Upper lobe of right lung (tissue), 1 donor: Measurements from ENCODE around the gene LRRIQ4. TPM values are rescaled to one million over a fixed set of nuclear protein-coding genes. Genes with fewer than 3 reads are reported as not detected.

Experiments
- ATAC-seq: fragments of 200-7000 bp; cut with Tn5 transposase; one replicate; pipeline ENCODE4 v1.9.1; 2020; ENCODE audit warnings: mild to moderate bottlenecking, moderate library complexity
- DNase-seq: peaks from one replicate; pipeline ENCODE4 v3.0.0-alpha.2; 2020
- H3K27ac ChIP-seq: fragments of 200-600 bp; one replicate; pipeline ENCODE4 v1.8.0; 2022
- H3K27me3 ChIP-seq: fragments of 200-600 bp; one replicate; pipeline ENCODE4 v1.8.0; 2022; ENCODE audit warnings: mild to moderate bottlenecking
- H3K36me3 ChIP-seq: fragments of 200-600 bp; one replicate; pipeline ENCODE4 v1.8.0; 2022
- H3K4me1 ChIP-seq: fragments of 200-600 bp; one replicate; pipeline ENCODE4 v1.8.0; 2022
- H3K4me3 ChIP-seq: fragments of 200-600 bp; one replicate; pipeline ENCODE4 v1.8.0; 2022; ENCODE audit warnings: mild to moderate bottlenecking
- H3K9me3 ChIP-seq: fragments of 200-600 bp; one replicate; pipeline ENCODE4 v1.8.0; 2022
- CTCF ChIP-seq: fragments of 200-600 bp; IDR thresholded peaks from one replicate; pipeline ENCODE4 v1.8.0; 2022; ENCODE audit warnings: antibody characterized with exemption
- intact Hi-C: fragments of 100-400 bp; cut with DNase I; formaldehyde crosslinking; loops from one replicate; pipeline ENCODE4 v1.11.0; 2022
- long read RNA-seq: library from polyadenylated mRNA; unstranded; transcript quantifications from one replicate; pipeline ENCODE4 v2.0.0, GENCODE V29; 2021
- total RNA-seq: library from RNA; stranded (reverse); fragmentation: NEBNext Ultra II Directional; extraction: Animal tissue kit (Norgen Biotek cat#: 25700); gene quantifications from one replicate; pipeline ENCODE4 v1.2.1, GENCODE V29; 2021
- donor health status: DM: no; HTN: yes; CAD: no; lungs with severe emphysema.

Gene LRRIQ4
- total RNA-seq = 0.29 TPM
- long read RNA-seq = 0 reads

- no peaks in the 10 kb centered on the region for H3K27me3 ChIP-seq
- DNase-seq (peak; percentile 91), ATAC-seq (peak; percentile 93)
- intact Hi-C loops = no loop called here
- H3K9me3 ChIP-seq = no peaks in the 10 kb centered on the region
- no peak for TF ChIP-seq CTCF
- H3K4me1 ChIP-seq = peaks cover 3% of the 10 kb centered on the region
- no peaks in the 10 kb centered on the region for H3K36me3 ChIP-seq
- peak within 1 kb of the TSS; percentile 64 for H3K4me3 ChIP-seq
- peak within 1 kb of the TSS; percentile 80 for H3K27ac ChIP-seq
Measured at GRCh38 chr3:169812332-169813235, at the start of gene LRRIQ4, which contains the start of gene LRRC34. LRRIQ4 (plus strand) TSS chr3:169812870; CDS start chr3:169821922, 9,052 bp downstream. LRRC34 (minus strand) TSS chr3:169812904; CDS start chr3:169812548, 356 bp downstream.

GRCh38 chr3:169764312-169764881 is 48.3 kb upstream of the LRRIQ4 start:
- Histone ChIP-seq H3K36me3 (no peaks in the 10 kb centered on the region), H3K4me1 (no peaks in the 10 kb centered on the region), H3K27ac (peak overlapping the region; percentile 98), H3K27me3 (no peaks in the 10 kb centered on the region), H3K9me3 (no peaks in the 10 kb centered on the region), H3K4me3 (peak overlapping the region; percentile 81)
- ATAC-seq (peak; percentile 68), DNase-seq (peak; percentile 85)
- TF ChIP-seq CTCF = no peak
- intact Hi-C loops = no loop called here

GRCh38 chr3:169764882-169765612 is 47.6 kb upstream of the LRRIQ4 start, which contains the start of gene TERC:
TERC (minus strand) TSS chr3:169765060.
- H3K27me3 ChIP-seq = no peaks in the 10 kb centered on the region
- DNase-seq (peak; percentile 97), ATAC-seq (peak; percentile 95)
- TF ChIP-seq CTCF = no peak
- H3K9me3 ChIP-seq = no peaks in the 10 kb centered on the region
- H3K4me1 ChIP-seq = no peaks in the 10 kb centered on the region
- peak within 1 kb of the TSS; percentile 98 for H3K27ac ChIP-seq
- intact Hi-C loops = no loop called here
- H3K4me3 ChIP-seq = peak within 1 kb of the TSS; percentile 81
- H3K36me3 ChIP-seq = no peaks in the 10 kb centered on the region

DNA sequence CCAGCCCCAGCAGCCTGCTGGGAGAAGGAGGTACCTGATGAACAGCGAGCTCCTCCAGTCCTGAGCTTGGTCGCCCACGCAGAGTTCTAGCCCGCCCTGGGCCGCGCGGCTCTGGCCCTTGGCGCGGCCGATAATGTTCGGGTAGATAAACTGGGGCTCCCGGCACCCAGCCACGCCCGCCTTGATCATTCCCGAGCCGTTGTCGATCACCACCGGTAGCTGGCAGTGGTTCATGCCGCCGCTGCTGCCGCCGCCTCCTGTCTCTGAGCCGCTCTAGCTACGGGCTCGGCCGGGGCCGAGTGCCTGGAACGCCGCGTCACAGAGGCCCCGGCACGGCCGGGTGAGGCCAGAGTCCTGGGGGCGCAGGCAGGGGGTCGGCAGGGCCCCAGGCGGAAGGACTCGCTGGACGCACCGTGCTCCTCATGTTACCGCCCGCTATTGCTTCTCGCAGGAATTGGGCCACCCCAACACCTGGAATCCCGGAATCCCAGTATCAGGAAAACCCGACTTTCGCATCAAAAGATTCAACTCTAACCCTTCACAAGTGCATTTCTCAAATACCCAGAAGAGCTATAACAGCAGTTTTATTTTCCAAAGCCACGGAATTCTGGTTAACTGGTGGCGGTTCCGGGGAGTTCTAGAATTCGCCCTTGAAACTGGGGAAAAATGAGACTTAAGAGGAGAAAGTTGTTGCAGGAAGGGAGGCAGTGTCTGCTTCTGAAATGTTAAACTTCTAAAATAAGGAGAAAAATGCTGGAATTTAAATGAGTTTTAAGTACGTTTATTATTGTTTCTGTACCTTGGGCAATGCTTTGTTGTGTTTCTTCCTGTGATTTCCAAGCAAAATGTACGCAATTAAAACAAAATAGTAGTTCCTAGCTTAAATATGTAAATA is 43.1 kb upstream of the LRRIQ4 start, which contains the start of gene ACTRT3:
Gene ACTRT3 (minus strand): TSS at position 275 of the 895 bp plus-strand sequence. CDS start 41 bp downstream, at position 234.
- TF ChIP-seq CTCF = no peak
- peak within 1 kb of the TSS; percentile 80 for H3K27ac ChIP-seq
- no peaks in the 10 kb centered on the region for H3K27me3 ChIP-seq
- peak within 1 kb of the TSS; percentile 53 for H3K4me3 ChIP-seq
- intact Hi-C loops = no loop called here
- H3K9me3 ChIP-seq = no peaks in the 10 kb centered on the region
- DNase-seq (peak; percentile 87), ATAC-seq (peak; percentile 36)
- peaks cover 8% of the 10 kb centered on the region for H3K4me1 ChIP-seq
- H3K36me3 ChIP-seq = no peaks in the 10 kb centered on the region
